DND-41 (cell line): ENCODE results near the gene CCDC27.
"Not testable (repeated sequence)": the region's sequence is repeated elsewhere in the genome, so short reads cannot be mapped to it uniquely, and the experiment has no call there.

Experiments used
- ATAC-seq: fragments of 200-7000 bp; cut with Tn5 transposase; 3 replicates; pipeline ENCODE4 v1.9.1; 2021; ENCODE audit warnings: low read depth; ENCODE audit not compliant: insufficient read depth
- DNase-seq: peaks from one replicate; pipeline ENCODE4 v3.0.0-alpha.2; 2020
- H2AFZ ChIP-seq: 2 replicates; pipeline ENCODE4 v1.6.0; 2012; ENCODE audit warnings: low read depth, low read length
- H3K27ac ChIP-seq: 2 replicates; pipeline ENCODE4 v1.5.1; 2012; ENCODE audit warnings: low read length, inconsistent platforms
- H3K27me3 ChIP-seq: fragments of 200-600 bp; sonication (generic); 2 replicates; pipeline ENCODE4 v1.6.0; 2012; ENCODE audit warnings: low read length, mild to moderate bottlenecking, inconsistent platforms; ENCODE audit not compliant: insufficient read depth, poor library complexity
- H3K36me3 ChIP-seq: 2 replicates; pipeline ENCODE4 v1.5.1; 2012; ENCODE audit warnings: low read length, inconsistent platforms; ENCODE audit not compliant: insufficient read depth
- H3K4me1 ChIP-seq: 2 replicates; pipeline ENCODE4 v1.5.1; 2012; ENCODE audit warnings: mild to moderate bottlenecking, low read length; ENCODE audit not compliant: insufficient read depth
- H3K4me2 ChIP-seq: 2 replicates; pipeline ENCODE4 v1.6.0; 2012; ENCODE audit warnings: mild to moderate bottlenecking, moderate library complexity, low read length, inconsistent platforms; ENCODE audit not compliant: insufficient read depth
- H3K4me3 ChIP-seq, 2 experiments: fragments of 200-600 bp in 1 of 2; shearing (Covaris generic) in 1 of 2; 2 replicates each; pipeline ENCODE4 v1.5.1; 2012 to 2016; ENCODE audit warnings: inconsistent platforms in 2 of 2, low read length in 2 of 2, mild to moderate bottlenecking in 2 of 2, low read depth in 1 of 2, moderate library complexity in 1 of 2
- H3K79me2 ChIP-seq: 2 replicates; pipeline ENCODE4 v1.6.0; 2012; ENCODE audit warnings: low read length, inconsistent platforms; ENCODE audit not compliant: insufficient read depth
- H3K9ac ChIP-seq: 2 replicates; pipeline ENCODE4 v1.6.0; 2012; ENCODE audit warnings: low read depth, mild to moderate bottlenecking, inconsistent platforms, low read length, moderate library complexity
- H3K9me3 ChIP-seq: 2 replicates; pipeline ENCODE4 v1.5.1; 2012; ENCODE audit warnings: low read length, moderate library complexity, mild to moderate bottlenecking, inconsistent platforms; ENCODE audit not compliant: insufficient read depth, severe bottlenecking
- H4K20me1 ChIP-seq: 2 replicates; pipeline ENCODE4 v1.6.0; 2012; ENCODE audit warnings: low read length; ENCODE audit not compliant: insufficient read depth
- CTCF ChIP-seq: IDR thresholded peaks from 2 replicates; pipeline ENCODE4 v1.5.1; 2012; ENCODE audit warnings: borderline replicate concordance, low read length, moderate library complexity, mild to moderate bottlenecking; ENCODE audit not compliant: poor library complexity, severe bottlenecking; ENCODE audit errors: extremely low read depth
- EZH2 ChIP-seq: IDR thresholded peaks from 3 replicates; pipeline ENCODE4 v1.6.1; 2012; ENCODE audit warnings: borderline replicate concordance, low read depth, mild to moderate bottlenecking, moderate library complexity, low read length, inconsistent platforms; ENCODE audit not compliant: severe bottlenecking

The CCDC27 gene

DNA sequence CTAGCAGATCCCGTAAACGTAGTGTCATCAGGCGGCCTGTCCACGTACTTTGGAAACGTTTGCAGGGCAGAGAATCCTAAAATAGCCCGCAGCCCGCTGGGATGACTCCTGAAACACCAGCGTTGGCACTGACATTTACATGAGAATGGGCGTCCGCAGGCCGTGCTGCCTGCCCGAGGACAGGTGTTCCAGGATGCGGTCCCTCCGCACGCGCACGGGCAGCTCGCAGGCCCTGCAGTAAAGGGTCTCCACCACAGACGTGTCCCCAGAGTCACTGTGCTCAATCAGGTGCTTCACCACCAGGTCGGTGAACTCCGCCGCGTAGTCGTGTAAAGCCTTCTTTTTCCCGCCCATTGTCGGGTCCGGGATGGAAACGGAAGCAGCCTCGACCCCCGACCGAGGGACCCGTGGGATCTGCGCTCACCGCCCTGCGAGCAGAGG, 5.8 kb upstream of the CCDC27 start:
- Histone ChIP-seq H3K36me3 (no peaks in the 10 kb centered on the region), H3K9me3 (no peaks in the 10 kb centered on the region), H2AFZ (no peak overlapping the region), H3K4me2 (no peak overlapping the region), H3K27me3 (no peaks in the 10 kb centered on the region), H4K20me1 (no peaks in the 10 kb centered on the region; the same call in 1 of the 2 replicates), H3K27ac (no peak overlapping the region), H3K9ac (no peak overlapping the region), H3K79me2 (no peaks in the 10 kb centered on the region), H3K4me1 (no peaks in the 10 kb centered on the region), H3K4me3 (no peak overlapping the region)
- TF ChIP-seq CTCF: no peak
- no peak for TF ChIP-seq EZH2
- DNase-seq (no peak), ATAC-seq (no peak)

DNA sequence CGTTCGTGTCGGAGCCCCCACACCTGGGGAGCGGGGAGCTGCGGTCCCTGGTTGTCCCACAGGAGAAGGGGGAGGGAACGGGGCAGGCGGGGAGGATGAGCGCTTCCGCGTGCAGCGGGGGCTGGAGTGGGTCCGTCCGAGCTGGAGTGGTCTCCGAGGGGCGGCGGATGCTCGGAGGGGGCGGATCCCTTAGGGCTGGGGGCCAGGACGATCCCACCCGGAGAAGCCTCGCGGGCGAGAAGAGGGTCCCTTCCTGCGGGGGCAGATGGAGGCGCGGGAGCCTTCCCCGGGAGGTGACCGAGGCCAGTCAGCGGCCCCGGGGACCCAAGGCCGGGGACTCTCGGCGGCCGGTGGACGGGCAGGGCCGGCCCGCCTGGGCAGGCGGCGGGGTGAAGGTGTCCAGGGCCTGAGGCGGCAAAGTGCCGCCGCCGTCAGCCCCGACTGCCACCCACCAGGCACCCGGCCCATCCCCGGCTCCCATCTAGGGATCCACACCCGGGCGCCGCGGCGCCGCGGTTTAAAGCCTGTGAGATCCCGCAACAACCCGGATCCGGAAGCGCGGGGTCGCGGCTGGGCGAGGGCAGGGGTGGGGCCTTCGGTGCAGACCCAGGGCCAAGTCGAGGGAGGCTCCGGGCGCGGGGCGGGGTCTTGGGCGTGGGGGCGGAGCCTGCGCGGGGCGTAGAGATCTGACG, 5.3 kb upstream of the CCDC27 start:
- no peak overlapping the region for H3K27ac ChIP-seq
- H3K9me3 ChIP-seq: no peaks in the 10 kb centered on the region
- no peak for TF ChIP-seq CTCF
- no peak for TF ChIP-seq EZH2
- ATAC-seq: no peak
- H3K4me3 ChIP-seq: no peak overlapping the region
- no peaks in the 10 kb centered on the region for H3K4me1 ChIP-seq
- H3K36me3 ChIP-seq: no peaks in the 10 kb centered on the region
- no peaks in the 10 kb centered on the region for H3K27me3 ChIP-seq
- no peaks in the 10 kb centered on the region for H3K79me2 ChIP-seq
- no peak overlapping the region for H3K4me2 ChIP-seq
- H2AFZ ChIP-seq: no peak overlapping the region
- DNase-seq: no peak
- no peak overlapping the region for H3K9ac ChIP-seq
- no peaks in the 10 kb centered on the region; the same call in 1 of the 2 replicates for H4K20me1 ChIP-seq

DNA sequence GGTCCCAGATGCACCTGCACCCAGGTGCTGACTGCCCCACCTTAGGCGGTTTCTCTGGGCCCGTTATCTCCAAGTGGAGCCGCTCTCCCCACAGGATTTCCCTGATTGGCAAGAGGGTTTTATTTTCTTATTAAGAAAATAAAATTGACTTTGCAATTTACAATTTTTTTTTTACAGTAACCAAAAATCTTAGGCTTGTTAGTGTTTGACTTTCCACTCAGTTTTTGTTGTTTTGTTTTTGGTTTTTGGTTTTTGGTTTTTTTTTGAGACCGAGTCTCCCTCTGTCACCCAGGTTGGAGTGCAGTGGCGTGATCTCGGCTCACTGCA, 4.8 kb upstream of the CCDC27 start:
- no peaks in the 10 kb centered on the region for H3K4me1 ChIP-seq
- no peak for ATAC-seq
- no peak overlapping the region for H3K27ac ChIP-seq
- no peaks in the 10 kb centered on the region for H3K9me3 ChIP-seq
- H3K27me3 ChIP-seq: no peaks in the 10 kb centered on the region
- H3K4me2 ChIP-seq: no peak overlapping the region
- TF ChIP-seq CTCF (no peak), EZH2 (no peak)
- H4K20me1 ChIP-seq: no peaks in the 10 kb centered on the region; the same call in 1 of the 2 replicates
- no peak overlapping the region for H3K9ac ChIP-seq
- no peaks in the 10 kb centered on the region for H3K79me2 ChIP-seq
- no peak for DNase-seq
- H3K4me3 ChIP-seq: no peak overlapping the region
- no peaks in the 10 kb centered on the region for H3K36me3 ChIP-seq
- H2AFZ ChIP-seq: no peak overlapping the region

DNA sequence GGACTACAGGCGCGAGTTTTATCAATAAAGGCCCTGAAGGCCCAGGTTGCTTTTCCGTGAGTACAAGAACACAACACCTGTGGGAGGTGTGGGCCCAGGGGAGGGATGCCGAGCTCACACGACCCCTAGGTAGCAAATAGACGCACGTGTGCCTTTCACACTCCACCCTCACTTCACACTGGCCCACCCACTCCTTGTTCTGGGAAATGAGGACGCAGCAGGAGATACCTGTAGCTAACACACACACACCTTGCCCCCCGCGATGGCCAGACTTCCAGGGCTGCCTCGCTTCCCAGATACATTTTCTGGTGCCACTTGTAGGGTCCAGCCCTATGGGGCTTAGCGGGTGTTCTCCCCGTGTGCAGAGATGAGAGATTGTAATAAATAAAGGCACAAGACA, 4.3 kb upstream of the CCDC27 start:
- ATAC-seq (no peak), DNase-seq (no peak)
- Histone ChIP-seq H3K27me3 (no peaks in the 10 kb centered on the region), H2AFZ (no peak overlapping the region), H3K9ac (no peak overlapping the region), H3K36me3 (no peaks in the 10 kb centered on the region), H3K4me1 (no peaks in the 10 kb centered on the region), H4K20me1 (no peaks in the 10 kb centered on the region; the same call in 1 of the 2 replicates), H3K9me3 (no peaks in the 10 kb centered on the region), H3K4me3 (no peak overlapping the region), H3K4me2 (no peak overlapping the region), H3K27ac (no peak overlapping the region), H3K79me2 (no peaks in the 10 kb centered on the region)
- TF ChIP-seq CTCF (no peak), EZH2 (no peak)

DNA sequence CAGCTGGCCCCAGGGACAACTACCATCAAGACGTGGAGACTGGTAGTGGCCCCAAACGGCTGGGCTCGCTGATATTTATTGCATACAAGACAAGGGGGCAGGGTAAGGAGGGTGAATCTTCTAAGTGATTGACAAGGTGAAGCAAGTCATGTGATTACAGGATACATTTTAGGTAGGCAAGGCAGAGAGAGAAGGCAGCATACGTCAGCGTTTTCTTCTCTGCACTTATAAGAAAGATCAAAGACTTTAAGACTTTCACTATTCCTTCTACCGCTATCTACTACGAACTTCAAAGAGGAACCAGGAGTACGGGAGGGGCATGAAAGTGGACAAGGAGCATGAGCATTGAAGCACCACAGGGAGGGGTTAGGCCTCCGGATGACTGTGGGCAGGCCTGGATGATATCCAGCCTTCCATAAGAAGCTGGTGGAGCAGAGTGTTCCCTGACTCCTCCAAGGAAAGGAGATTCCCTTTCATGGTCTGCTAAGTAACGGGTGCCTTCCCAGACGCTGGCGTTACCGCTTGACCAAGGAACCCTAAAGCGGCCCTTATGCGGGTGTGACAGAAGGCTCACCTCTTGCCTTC, 3.8 kb upstream of the CCDC27 start:
- not testable (repeated sequence) for H3K4me1 ChIP-seq, H3K4me2 ChIP-seq, H3K27me3 ChIP-seq, ATAC-seq, H3K79me2 ChIP-seq, H3K27ac ChIP-seq, H4K20me1 ChIP-seq, H3K36me3 ChIP-seq, H3K9ac ChIP-seq, H3K4me3 ChIP-seq, H2AFZ ChIP-seq, H3K9me3 ChIP-seq, DNase-seq
